ENCODE measurements around the gene LRP1-AS. TPM values are rescaled to one million over a fixed set of nuclear protein-coding genes. Genes with fewer than 3 reads are reported as not detected.

The LRP1-AS gene
- total and polyA plus RNA-seq, 2 experiments from 2014 or later, result 0.59 TPM; not detected in 1

- TF ChIP-seq EZH2 (IDR thresholded peaks at IDR 0.05; ENCODE audit: borderline replicate concordance), result no peak
- TF ChIP-seq EZH2phosphoT487 (IDR thresholded peaks at IDR 0.05; ENCODE audit: low read depth, severe bottlenecking, unreplicated experiment), result no peak
- TF ChIP-seq CTCF (IDR thresholded peaks at IDR 0.05; ENCODE audit: poor library complexity), result no peak
- Histone ChIP-seq H3K27ac (peak overlapping the region; percentile 86), H4K20me1 (ENCODE audit: insufficient read depth, poor library complexity, severe bottlenecking) (peaks cover 36% of the 10 kb centered on the region)
Measured at GRCh38 chr12:57131896-57132744, 15.3 kb downstream of the LRP1-AS start.

GRCh38 chr12:57130941-57131340 is 16.5 kb downstream of the LRP1-AS start:
- H3K79me2 ChIP-seq, result peaks cover 77% of the 10 kb centered on the region
- peak overlapping the region; percentile 98 for H3K27ac ChIP-seq
- peak overlapping the region; percentile 27 for H3K4me3 ChIP-seq

More at GRCh38 chr12:57131896-57132744, 15.3 kb downstream of the LRP1-AS start:
- peak overlapping the region; percentile 92 for H3K4me2 ChIP-seq
- no peaks in the 10 kb centered on the region for H3K36me3 ChIP-seq (replicated peaks; ENCODE audit: insufficient read depth, low read depth)
- WGBS (ENCODE audit: low lambda C conversion rate, missing lambda C conversion rate), result 70% methylated on average over 9 of the region's 9 CpGs
- no peak overlapping the region for H3K4me3 ChIP-seq
- H2AFZ ChIP-seq, result no peak overlapping the region
- H3K4me1 ChIP-seq (ENCODE audit: insufficient read depth), result peaks cover 66% of the 10 kb centered on the region
- H3K79me2 ChIP-seq, result peaks cover 88% of the 10 kb centered on the region
- no peak for DNase-seq (ENCODE audit: low spot score)
- H3K9me3 ChIP-seq (ENCODE audit: low read depth), result no peaks in the 10 kb centered on the region
- H3K9me2 ChIP-seq (replicated peaks; ENCODE audit: insufficient read depth), result no peaks in the 10 kb centered on the region
- no peaks in the 10 kb centered on the region for H3K27me3 ChIP-seq

GRCh38 chr12:57129889-57130288 is 17.5 kb downstream of the LRP1-AS start:
- no peak for DNase-seq (ENCODE audit: low spot score)
- peaks cover 55% of the 10 kb centered on the region for H3K4me1 ChIP-seq (ENCODE audit: insufficient read depth)
- H4K20me1 ChIP-seq (ENCODE audit: insufficient read depth, poor library complexity, severe bottlenecking), result peaks cover 30% of the 10 kb centered on the region
- peaks cover 66% of the 10 kb centered on the region for H3K79me2 ChIP-seq
- no peaks in the 10 kb centered on the region for H3K36me3 ChIP-seq (replicated peaks; ENCODE audit: insufficient read depth, low read depth)
- no peaks in the 10 kb centered on the region for H3K27me3 ChIP-seq
- H3K4me3 ChIP-seq, result peak overlapping the region; percentile 79
- H3K27ac ChIP-seq, result peak overlapping the region; percentile 98
- no peak for TF ChIP-seq EZH2 (IDR thresholded peaks at IDR 0.05; ENCODE audit: borderline replicate concordance)
- no peak for TF ChIP-seq CTCF (IDR thresholded peaks at IDR 0.05; ENCODE audit: poor library complexity)
- no peak for TF ChIP-seq EZH2phosphoT487 (IDR thresholded peaks at IDR 0.05; ENCODE audit: low read depth, severe bottlenecking, unreplicated experiment)
- H3K9me2 ChIP-seq (replicated peaks; ENCODE audit: insufficient read depth), result no peaks in the 10 kb centered on the region
- peak overlapping the region; percentile 92 for H3K4me2 ChIP-seq
- no peaks in the 10 kb centered on the region for H3K9me3 ChIP-seq (ENCODE audit: low read depth)
- no peak overlapping the region for H2AFZ ChIP-seq

More at GRCh38 chr12:57130941-57131340, 16.5 kb downstream of the LRP1-AS start:
- peaks cover 30% of the 10 kb centered on the region for H4K20me1 ChIP-seq (ENCODE audit: insufficient read depth, poor library complexity, severe bottlenecking)
- WGBS (ENCODE audit: low lambda C conversion rate, missing lambda C conversion rate), result 82% methylated on average over 2 of the region's 2 CpGs
- H3K9me2 ChIP-seq (replicated peaks; ENCODE audit: insufficient read depth), result no peaks in the 10 kb centered on the region
- H3K27me3 ChIP-seq, result no peaks in the 10 kb centered on the region
- DNase-seq (ENCODE audit: low spot score), result peak; percentile 43
- peak overlapping the region; percentile 92 for H3K4me2 ChIP-seq
- H2AFZ ChIP-seq, result no peak overlapping the region
- TF ChIP-seq EZH2phosphoT487 (IDR thresholded peaks at IDR 0.05; ENCODE audit: low read depth, severe bottlenecking, unreplicated experiment), result no peak
- H3K9me3 ChIP-seq (ENCODE audit: low read depth), result no peaks in the 10 kb centered on the region
- peaks cover 65% of the 10 kb centered on the region for H3K4me1 ChIP-seq (ENCODE audit: insufficient read depth)
- H3K36me3 ChIP-seq (replicated peaks; ENCODE audit: insufficient read depth, low read depth), result no peaks in the 10 kb centered on the region

GRCh38 chr12:57129321-57129842 is 18.0 kb downstream of the LRP1-AS start:
- 0% methylated on average over 2 of the region's 12 CpGs for WGBS (ENCODE audit: low lambda C conversion rate, missing lambda C conversion rate)
- no peaks in the 10 kb centered on the region for H3K27me3 ChIP-seq
- H3K36me3 ChIP-seq (replicated peaks; ENCODE audit: insufficient read depth, low read depth), result no peaks in the 10 kb centered on the region
- peaks cover 61% of the 10 kb centered on the region for H3K79me2 ChIP-seq
- H3K9me2 ChIP-seq (replicated peaks; ENCODE audit: insufficient read depth), result no peaks in the 10 kb centered on the region
- TF ChIP-seq EZH2 (IDR thresholded peaks at IDR 0.05; ENCODE audit: borderline replicate concordance), result no peak
- TF ChIP-seq EZH2phosphoT487 (IDR thresholded peaks at IDR 0.05; ENCODE audit: low read depth, severe bottlenecking, unreplicated experiment), result no peak
- DNase-seq (ENCODE audit: low spot score), result no peak
- H3K9me3 ChIP-seq (ENCODE audit: low read depth), result no peaks in the 10 kb centered on the region
- H4K20me1 ChIP-seq (ENCODE audit: insufficient read depth, poor library complexity, severe bottlenecking), result peaks cover 30% of the 10 kb centered on the region
- no peak overlapping the region for H2AFZ ChIP-seq
- H3K4me2 ChIP-seq, result peak overlapping the region; percentile 92
- peaks cover 53% of the 10 kb centered on the region for H3K4me1 ChIP-seq (ENCODE audit: insufficient read depth)
- H3K27ac ChIP-seq, result peak overlapping the region; percentile 98
- peak overlapping the region; percentile 79 for H3K4me3 ChIP-seq

Data from hepatocyte (in vitro differentiated cells).